Hematopoietic multipotent progenitor cell treated with erythropoietin and hydrocortisone succinate and interleukin-3 and kit ligand, for 17 days (in vitro differentiated cells): ENCODE results near the gene EBNA1BP2.
"Not testable (repeated sequence)": the region's sequence is repeated elsewhere in the genome, so short reads cannot be mapped to it uniquely, and the experiment has no call there.

Source experiments
- DNase-seq: peaks from one replicate; pipeline ENCODE4 v3.0.0-alpha.2; 2015; ENCODE audit warnings: low spot score

Gene EBNA1BP2

DNA sequence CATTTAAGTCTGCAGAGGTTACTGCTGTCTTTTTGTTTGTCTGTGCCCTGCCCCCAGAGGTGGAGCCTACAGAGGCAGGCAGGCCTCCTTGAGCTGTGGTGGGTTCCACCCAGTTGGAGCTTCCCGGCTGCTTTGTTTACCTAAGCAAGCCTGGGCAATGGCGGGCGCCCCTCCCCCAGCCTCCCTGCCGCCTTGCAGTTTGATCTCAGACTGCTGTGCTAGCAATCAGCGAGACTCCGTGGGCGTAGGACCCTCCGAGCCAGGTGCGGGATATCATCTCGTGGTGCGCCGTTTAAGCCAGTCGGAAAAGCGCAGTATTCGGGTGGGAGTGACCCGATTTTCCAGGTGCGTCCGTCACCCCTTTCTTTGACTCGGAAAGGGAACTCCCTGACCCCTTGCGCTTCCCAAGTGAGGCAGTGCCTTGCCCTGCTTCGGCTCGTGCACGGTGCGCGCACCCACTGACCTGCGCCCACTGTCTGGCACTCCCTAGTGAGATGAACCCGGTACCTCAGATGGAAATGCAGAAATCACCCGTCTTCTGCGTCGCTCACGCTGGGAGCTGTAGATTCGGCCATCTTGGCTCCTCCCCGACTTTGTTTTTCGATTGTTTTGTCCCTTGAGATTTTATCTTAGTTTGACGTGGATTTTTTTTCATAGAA is 52.0 kb downstream of the EBNA1BP2 start:
- not testable (repeated sequence) for DNase-seq
